Measurements from ENCODE around the gene ALPG. TPM values are rescaled to one million over a fixed set of nuclear protein-coding genes. Genes with fewer than 3 reads are reported as not detected.

The ALPG gene
- total and polyA plus RNA-seq, 2 of the 13 experiments (the other 11 are each of a cell fraction or from before 2014, with no cell fraction given): not detected

GRCh38 chr2:232400256-232401015 is 6.2 kb upstream of the ALPG start:
- ATAC-seq (no peak), DNase-seq (ENCODE audit: low spot score) (no peak), FAIRE-seq (no peak)
- H3K27ac ChIP-seq (ENCODE audit: extremely low read length, insufficient read depth, low read length): no peak overlapping the region
- TF ChIP-seq LCORL (IDR thresholded peaks at IDR 0.05) (0 out of 2 replicates have a peak, but pooled peaks have one; percentile 12), LCORL (CRISPR knock-in tag; IDR thresholded peaks at IDR 0.05) (no peak), ZFP41 (CRISPR knock-in tag; IDR thresholded peaks at IDR 0.05; ENCODE audit: borderline replicate concordance) (no peak), ZBTB33 (CRISPR knock-in tag; IDR thresholded peaks at IDR 0.05) (no peak), NBN (conservative IDR thresholded peaks at IDR 0.05) (no peak), FOXP4 (CRISPR knock-in tag; IDR thresholded peaks at IDR 0.05) (no peak), ZNF136 (CRISPR knock-in tag; IDR thresholded peaks at IDR 0.05; ENCODE audit: low read depth) (no peak), CREB1 (IDR thresholded peaks at IDR 0.05) (peak; percentile 68; the same call in 1 of the 2 replicates), CREB1 (CRISPR knock-in tag; IDR thresholded peaks at IDR 0.05) (no peak), KAT2B (IDR thresholded peaks at IDR 0.05; ENCODE audit: borderline replicate concordance, low read depth, low read length) (no peak), ZMYM3 (CRISPR knock-in tag; IDR thresholded peaks at IDR 0.05) (no peak), YEATS4 (CRISPR knock-in tag; IDR thresholded peaks at IDR 0.05; ENCODE audit: borderline replicate concordance) (no peak), ATF7 (IDR thresholded peaks at IDR 0.05) (peak; percentile 99), ATF7 (CRISPR knock-in tag; IDR thresholded peaks at IDR 0.05) (no peak)
- H3K79me2 ChIP-seq (ENCODE audit: insufficient read depth, low read length): no peaks in the 10 kb centered on the region
- H3K4me1 ChIP-seq (ENCODE audit: insufficient read depth, low read length): no peaks in the 10 kb centered on the region
- peaks cover 0 to 11% of the 10 kb centered on the region in 2 experiments; a peak in 2 of 5 replicates for H3K27me3 ChIP-seq (ENCODE audit: control insufficient read depth in 1 of 2, insufficient read depth in 2 of 2, low read length in 2 of 2)
- intact Hi-C loops (cut with micrococcal nuclease; ENCODE audit: unreplicated experiment): no loop called here
- no peaks in the 10 kb centered on the region for H4K20me1 ChIP-seq (ENCODE audit: insufficient read depth, low read length)
- 16% methylated on average over 9 of the region's 9 CpGs for WGBS (ENCODE audit: low lambda C conversion rate)
- in situ Hi-C loops (cut with HindIII; ENCODE audit: extremely low pct_ligation_motif_present, low pct_unique_long_range_greater_than_20kb): no loop called here
- no peak overlapping the region for H2AFZ ChIP-seq (ENCODE audit: low read length)
- no peaks in the 10 kb centered on the region for H3K36me3 ChIP-seq (replicated peaks in 1 of 2; ENCODE audit: control insufficient read depth in 1 of 2, insufficient read depth in 2 of 2, low read length in 2 of 2)
- no peak overlapping the region for H3K9ac ChIP-seq (ENCODE audit: insufficient read depth, low read depth, low read length)
- H3K9me3 ChIP-seq (ENCODE audit: low read length): no peaks in the 10 kb centered on the region
- no TSS peak for BruUV-seq (replicated peaks)
- no peak overlapping the region for H3K4me2 ChIP-seq (ENCODE audit: low read depth, low read length)
- ChIA-PET POLR2A (no interaction called here), CTCF (ENCODE audit: low intra/inter-chr PET ratio, low total read pairs) (no interaction called here)
- H3K4me3 ChIP-seq (replicated peaks in 1 of 3; ENCODE audit: insufficient read depth in 1 of 3, low read depth in 2 of 3, low read length in 3 of 3): no peak overlapping the region

Measured in HepG2 (cell line).